H1 (cell line): ENCODE measurements around the gene GABRD. TPM values are rescaled to one million over a fixed set of nuclear protein-coding genes. Genes with fewer than 3 reads are reported as not detected.
A peak's percentile ranks its signal among the peaks of the same experiment; 100 is the strongest.

ENCODE experiments used
- CTCF ChIA-PET: fragments of 300-600 bp; sonication (Branson Sonifier 250); formaldehyde crosslinking; loops from one replicate; lab custom pipeline; 2021; ENCODE audit not compliant: partially characterized antibody; lab: Charles Lee
- POLR2A ChIA-PET: fragments of 300-600 bp; sonication (Branson Sonifier 250); formaldehyde crosslinking; loops from one replicate; lab custom pipeline; 2021; ENCODE audit warnings: inconsistent platforms; ENCODE audit not compliant: partially characterized antibody; lab: Charles Lee
- DNase-seq, 2 experiments: peaks; one replicate each; pipeline versions ENCODE4 v3.0.0 to v3.0.0-alpha.2; 2010 to 2022; ENCODE audit warnings: low spot score in 2 of 2, low read depth in 1 of 2, mixed read lengths in 1 of 2
- FAIRE-seq: peaks from 2 replicates; lab custom pipeline; 2011; peaks lifted over from hg19 to GRCh38; lab: Jason Lieb, UNC
- H2AFZ ChIP-seq: 2 replicates; pipeline ENCODE4 v1.8.1; 2012; ENCODE audit warnings: low read length, inconsistent platforms
- H2AK5ac ChIP-seq: 2 replicates; pipeline ENCODE4 v1.6.1; 2013; ENCODE audit warnings: low read depth, low read length
- H2BK120ac ChIP-seq: replicated peaks from 2 replicates; pipeline ENCODE3; 2013; ENCODE audit warnings: low read depth, low read length, inconsistent platforms
- H2BK12ac ChIP-seq: 2 replicates; pipeline ENCODE4 v1.6.1; 2013; ENCODE audit warnings: low read depth, low read length
- H2BK15ac ChIP-seq: 2 replicates; pipeline ENCODE4 v1.6.1; 2013; ENCODE audit warnings: low read length
- H2BK20ac ChIP-seq: 2 replicates; pipeline ENCODE4 v1.6.1; 2013; ENCODE audit warnings: low read length
- H2BK5ac ChIP-seq: 2 replicates; pipeline ENCODE4 v1.6.1; 2013; ENCODE audit warnings: low read depth, low read length
- H3K14ac ChIP-seq: 2 replicates; pipeline ENCODE4 v1.6.1; 2013; ENCODE audit warnings: inconsistent platforms; ENCODE audit not compliant: insufficient read length
- H3K18ac ChIP-seq: 2 replicates; pipeline ENCODE4 v1.6.1; 2013; ENCODE audit warnings: low read length; ENCODE audit errors: extremely low read depth
- H3K23ac ChIP-seq: 2 replicates; pipeline ENCODE4 v1.6.1; 2013; ENCODE audit warnings: inconsistent platforms; ENCODE audit not compliant: insufficient read length
- H3K23me2 ChIP-seq: 2 replicates; pipeline ENCODE4 v1.6.1; 2013; ENCODE audit warnings: low read depth, low read length
- H3K27ac ChIP-seq: 2 replicates; pipeline ENCODE4 v1.6.1; 2011; ENCODE audit warnings: low read depth, low read length, inconsistent platforms
- H3K27me3 ChIP-seq, 4 experiments: replicated peaks in 1 of 4; 1 replicate in 1 of 4; 2 replicates in 3 of 4; pipeline versions ENCODE4 v1.6.1 to v1.8.1; 2011 to 2013; ENCODE audit warnings: low read length in 3 of 4, mild to moderate bottlenecking in 3 of 4, inconsistent platforms in 2 of 4, mixed read lengths in 2 of 4, moderate library complexity in 1 of 4; ENCODE audit not compliant: control insufficient read depth in 3 of 4, insufficient read depth in 3 of 4; ENCODE audit errors: extremely low read depth in 1 of 4
- H3K36me3 ChIP-seq, 4 experiments: 2 replicates each; pipeline versions ENCODE4 v1.6.1 to v1.8.1; 2011 to 2013; ENCODE audit warnings: mild to moderate bottlenecking in 4 of 4, low read length in 3 of 4, moderate library complexity in 2 of 4, control low read depth in 1 of 4, inconsistent platforms in 1 of 4; ENCODE audit not compliant: insufficient read depth in 4 of 4, control insufficient read depth in 2 of 4
- H3K4ac ChIP-seq: replicated peaks from 2 replicates; pipeline ENCODE3; 2013; ENCODE audit warnings: low read length, low read depth, mixed read lengths, inconsistent platforms; ENCODE audit not compliant: insufficient read length
- H3K4me1 ChIP-seq, 4 experiments: replicated peaks in 1 of 4; 1 replicate in 1 of 4; 2 replicates in 3 of 4; pipeline versions ENCODE4 v1.6.1 to v1.8.1; 2011 to 2013; ENCODE audit warnings: low read length in 3 of 4, inconsistent platforms in 2 of 4, mixed read lengths in 1 of 4; ENCODE audit not compliant: insufficient read depth in 4 of 4, control insufficient read depth in 3 of 4
- H3K4me2 ChIP-seq, 2 experiments: 2 replicates each; pipeline versions ENCODE4 v1.6.1 to v1.8.1; 2011 to 2013; ENCODE audit warnings: low read depth in 2 of 2, low read length in 2 of 2, control low read depth in 1 of 2, inconsistent platforms in 1 of 2, mild to moderate bottlenecking in 1 of 2; ENCODE audit not compliant: insufficient read depth in 1 of 2
- H3K4me3 ChIP-seq, 4 experiments: fragments of 200-600, 300-600 bp in 1 of 4; sonication (generic), shearing (Covaris generic), sonication (Bioruptor Twin) in 1 of 4; 2 replicates each; pipeline versions ENCODE4 v1.5.1 to v1.8.1; 2011 to 2016; ENCODE audit warnings: low read length in 4 of 4, low read depth in 3 of 4, control low read depth in 2 of 4, inconsistent platforms in 2 of 4, mild to moderate bottlenecking in 2 of 4, mixed read lengths in 1 of 4, moderate library complexity in 1 of 4; ENCODE audit not compliant: insufficient read depth in 2 of 4; ENCODE audit errors: extremely low read depth in 1 of 4
- H3K56ac ChIP-seq: replicated peaks from 2 replicates; pipeline ENCODE3; 2013; ENCODE audit warnings: low read depth, mild to moderate bottlenecking, mixed read lengths, low read length, inconsistent platforms; ENCODE audit not compliant: insufficient read length
- H3K79me1 ChIP-seq: 2 replicates; pipeline ENCODE4 v1.6.1; 2013; ENCODE audit warnings: low read depth, low read length, control low read depth
- H3K79me2 ChIP-seq, 2 experiments: 2 replicates each; pipeline versions ENCODE4 v1.6.1 to v1.8.1; 2012 to 2013; ENCODE audit warnings: low read length in 2 of 2, mild to moderate bottlenecking in 2 of 2, inconsistent platforms in 1 of 2; ENCODE audit not compliant: insufficient read depth in 2 of 2, control insufficient read depth in 1 of 2
- H3K9ac ChIP-seq, 4 experiments: replicated peaks in 1 of 4; 1 replicate in 1 of 4; 2 replicates in 3 of 4; pipeline versions ENCODE4 v1.6.1 to v1.8.1; 2011 to 2013; ENCODE audit warnings: low read depth in 3 of 4, low read length in 3 of 4, control low read depth in 2 of 4, mild to moderate bottlenecking in 2 of 4, moderate library complexity in 2 of 4, inconsistent platforms in 1 of 4; ENCODE audit errors: extremely low read depth in 1 of 4
- H3K9me3 ChIP-seq, 2 experiments: 2 replicates each; pipeline versions ENCODE4 v1.6.1 to v1.8.1; 2012 to 2013; ENCODE audit warnings: mild to moderate bottlenecking in 2 of 2, moderate library complexity in 2 of 2, control low read depth in 1 of 2, inconsistent platforms in 1 of 2, low read depth in 1 of 2, low read length in 1 of 2, mixed read lengths in 1 of 2; ENCODE audit not compliant: insufficient read depth in 2 of 2
- H4K20me1 ChIP-seq, 2 experiments: replicated peaks in 1 of 2; 2 replicates each; pipeline versions ENCODE3 to v1.8.1; 2011 to 2013; ENCODE audit warnings: inconsistent platforms in 2 of 2, low read length in 2 of 2, mild to moderate bottlenecking in 1 of 2; ENCODE audit not compliant: insufficient read depth in 2 of 2, control insufficient read depth in 1 of 2
- H4K5ac ChIP-seq: 2 replicates; pipeline ENCODE4 v1.6.1; 2013; ENCODE audit warnings: low read length, low read depth, mixed read lengths, inconsistent platforms; ENCODE audit not compliant: insufficient read length
- H4K8ac ChIP-seq: 2 replicates; pipeline ENCODE4 v1.8.0; 2013; ENCODE audit warnings: mild to moderate bottlenecking, moderate library complexity, low read length, inconsistent platforms; ENCODE audit not compliant: insufficient read depth; ENCODE audit errors: extremely low read depth
- H4K91ac ChIP-seq: replicated peaks from 2 replicates; pipeline ENCODE3; 2013; ENCODE audit warnings: low read length, mixed read lengths, inconsistent platforms; ENCODE audit not compliant: insufficient read length
- CEBPB ChIP-seq: IDR thresholded peaks from 2 replicates; pipeline ENCODE4 v1.6.1; 2012; ENCODE audit warnings: low read depth, low read length
- HDAC6 ChIP-seq: IDR thresholded peaks from one replicate; pipeline ENCODE4 v1.7.1; 2012; ENCODE audit warnings: low read depth, mild to moderate bottlenecking, inconsistent platforms, low read length, moderate library complexity
- KDM1A ChIP-seq: fragments of 200-600, 300-600 bp; sonication (generic); IDR thresholded peaks from 2 replicates; pipeline ENCODE4 v1.7.1; 2016; ENCODE audit warnings: mild to moderate bottlenecking, low read length, borderline replicate concordance
- KDM5A ChIP-seq: fragments of 200-600 bp; IDR thresholded peaks from 2 replicates; pipeline ENCODE4 v1.7.1; 2012; ENCODE audit warnings: mild to moderate bottlenecking, low read length, inconsistent platforms, mixed read lengths
- MAFK ChIP-seq: IDR thresholded peaks from 2 replicates; pipeline ENCODE4 v1.6.1; 2012; ENCODE audit warnings: low read depth, mild to moderate bottlenecking, improper control_type of control experiment, low read length
- RXRA ChIP-seq: IDR thresholded peaks from 2 replicates; pipeline ENCODE4 v1.6.1; 2011; ENCODE audit warnings: low read depth, mild to moderate bottlenecking, low read length, moderate library complexity; ENCODE audit not compliant: insufficient read depth
- SAP30 ChIP-seq: fragments of 300-600 bp; sonication (generic); IDR thresholded peaks from 2 replicates; pipeline ENCODE4 v1.7.1; 2012; ENCODE audit warnings: low read length, moderate library complexity, mild to moderate bottlenecking, inconsistent platforms; ENCODE audit not compliant: insufficient read depth, insufficient replicate concordance
- SIN3A ChIP-seq, 2 experiments: IDR thresholded peaks in 1 of 2; conservative IDR thresholded peaks in 1 of 2; 2 replicates each; pipeline ENCODE4 v1.6.1; 2011 to 2012; ENCODE audit warnings: low read length in 2 of 2, improper control_type of control experiment in 1 of 2, low read depth in 1 of 2, mild to moderate bottlenecking in 1 of 2
- TAF1 ChIP-seq: IDR thresholded peaks from 2 replicates; pipeline ENCODE4 v1.6.1; 2011; ENCODE audit warnings: mild to moderate bottlenecking, low read depth, low read length
- TEAD4 ChIP-seq: IDR thresholded peaks from 2 replicates; pipeline ENCODE4 v1.6.1; 2012; ENCODE audit warnings: low read depth, low read length, inconsistent platforms, mixed read lengths
- WGBS, 2 experiments: shearing (Covaris generic) in 1 of 2; methylation state at CpG; one replicate each; pipeline versions ENCODE4 v1.1.6 to v1.1.7; 2013 to 2015; ENCODE audit warnings: low lambda C conversion rate in 2 of 2, mixed read lengths in 2 of 2, inconsistent platforms in 1 of 2, low coverage in 1 of 2, missing lambda C conversion rate in 1 of 2; ENCODE audit not compliant: insufficient replicate concordance in 2 of 2, insufficient coverage in 1 of 2, insufficient read length in 1 of 2; ENCODE audit errors: extremely low coverage in 1 of 2, missing lambda C conversion rate in 1 of 2; 5-methylcytosine and 5-hydroxymethylcytosine counted together
- polyA plus RNA-seq, 7 experiments: library from polyadenylated mRNA; depleted of rRNA in 3 of 7; stranded (reverse) in 5 of 7; unstranded in 2 of 7; fragments of >200 nt in 5 of 7; fragments of 200-250 nt in 2 of 7; gene quantifications; 1 replicate in 5 of 7; 2 replicates in 1 of 7; 4 replicates in 1 of 7; pipeline versions ENCODE4 v1.2.1 to v1.2.3, GENCODE V29; 2011 to 2013; ENCODE audit warnings: missing spikeins in 2 of 7, mixed read lengths in 2 of 7
- total RNA-seq: library from RNA; stranded (reverse); fragmentation: NEBNext Ultra II Directional; extraction: Animal tissue kit (Norgen Biotek cat#: 25700); gene quantifications from 2 replicates; pipeline ENCODE4 v1.2.1, GENCODE V29; 2021
- TF ChIP-seq, protein P1 (sequence below): IDR thresholded peaks from 2 replicates; pipeline ENCODE4 v1.6.1; 2012; ENCODE audit warnings: inconsistent platforms

GABRD gene
- total and polyA plus RNA-seq, 2 of the 8 experiments (the other 6 are each of a cell fraction or from before 2014, with no cell fraction given), result 1.8 to 3.0 TPM

DNA sequence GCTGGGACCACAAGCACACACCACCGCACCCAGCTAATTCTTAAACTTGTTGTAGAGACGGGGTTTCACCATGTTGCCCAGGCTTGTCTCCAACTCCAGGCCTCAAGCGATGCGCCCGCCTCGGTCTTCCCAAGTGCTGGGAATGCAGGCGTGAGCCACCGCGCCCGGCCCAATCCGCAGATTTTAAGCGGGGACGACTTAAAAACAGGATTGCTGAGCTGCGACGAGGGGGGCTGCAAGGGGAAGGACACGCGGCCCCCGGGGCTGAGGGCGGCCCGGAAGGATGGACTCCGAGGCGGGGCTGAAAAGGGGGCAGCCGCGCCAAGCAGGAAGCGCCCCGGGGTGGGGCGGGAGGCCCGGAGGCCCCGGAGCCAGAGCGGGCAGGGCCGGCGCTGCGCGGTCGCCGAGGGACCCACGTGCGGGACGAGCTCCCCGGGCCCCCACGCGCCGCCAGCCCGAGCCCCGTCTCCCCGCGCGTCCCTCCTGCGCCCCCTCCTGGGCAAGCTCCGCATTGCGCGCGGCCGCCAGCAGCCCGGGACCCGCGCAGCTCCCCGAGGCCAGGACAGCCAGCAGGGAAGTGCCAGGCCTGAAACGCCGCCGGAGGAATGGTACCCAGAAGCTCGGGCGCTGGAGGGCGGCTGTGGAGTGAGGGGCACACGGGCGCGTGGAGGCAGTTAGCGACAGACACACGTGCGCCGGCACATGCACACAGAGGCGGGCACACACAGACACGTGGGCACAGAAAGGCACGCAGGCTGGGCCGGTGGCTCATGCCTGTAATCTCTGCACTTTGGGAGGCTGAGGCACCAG is 25.6 kb downstream of the GABRD start:
- peaks cover 0 to 3% of the 10 kb centered on the region in 2 experiments for H4K20me1 ChIP-seq
- H3K56ac ChIP-seq, result no peak overlapping the region
- no peaks in the 10 kb centered on the region for H3K9me3 ChIP-seq
- POLR2A ChIA-PET, result interaction anchor here (0.9 to 1.4 kb wide), 5 partner anchors 27 to 155 kb away, joined by 3 to 4 read pairs (median 4); no protein-coding TSS in a partner anchor
- H3K4me1 ChIP-seq, result peaks cover 0 to 26% (median 19%) of the 10 kb centered on the region in 4 experiments; a peak in 6 of 7 replicates
- CTCF ChIA-PET, result interaction anchor here (0.7 to 8.8 kb wide), 53 partner anchors 8 to 366 kb away, joined by 3 to 249 read pairs (median 5); partner anchors contain the start of genes CFAP74 and GABRD
- H2BK15ac ChIP-seq, result peak overlapping the region; percentile 92; the same call in 1 of the 2 replicates
- no peak overlapping the region for H2AK5ac ChIP-seq
- peak overlapping the region in 1 of 2 experiments; percentile 57; a peak in 2 of 4 replicates for H3K4me2 ChIP-seq
- no peaks in the 10 kb centered on the region for H3K79me2 ChIP-seq
- H3K79me1 ChIP-seq, result no peaks in the 10 kb centered on the region
- H3K4me3 ChIP-seq, result peak overlapping the region in 2 of 4 experiments; percentile 2 to 52; a peak in 3 of 8 replicates
- no peak for FAIRE-seq
- H3K23ac ChIP-seq, result no peak overlapping the region
- peak overlapping the region; percentile 72 for H4K8ac ChIP-seq
- no peaks in the 10 kb centered on the region for H3K36me3 ChIP-seq
- H2AFZ ChIP-seq, result no peak overlapping the region; the same call in 1 of the 2 replicates
- H3K14ac ChIP-seq, result no peak overlapping the region
- no peak overlapping the region; the same call in 1 of the 2 replicates for H3K18ac ChIP-seq
- peaks cover 2% of the 10 kb centered on the region for H3K23me2 ChIP-seq
- no peak overlapping the region for H3K9ac ChIP-seq
- H4K91ac ChIP-seq, result peak overlapping the region; percentile 65
- H3K27me3 ChIP-seq, result peaks cover 0 to 7% (median 0%) of the 10 kb centered on the region in 4 experiments; a peak in 3 of 7 replicates
- H2BK5ac ChIP-seq, result no peak overlapping the region
- peak in 1 of 2 experiments; percentile 92 for DNase-seq
- H2BK12ac ChIP-seq, result peak overlapping the region; percentile 85; the same call in 1 of the 2 replicates
- no peak overlapping the region for H3K4ac ChIP-seq
- no peak overlapping the region for H4K5ac ChIP-seq
- 30% methylated on average over 47 of the region's 75 CpGs; no CpG with 5 or more reads in 1 of the 2 experiments for WGBS, 2 experiments
- no peak overlapping the region for H2BK120ac ChIP-seq
- H3K27ac ChIP-seq, result no peak overlapping the region
- peak overlapping the region; percentile 98; the same call in 1 of the 2 replicates for H2BK20ac ChIP-seq
- TF ChIP-seq, protein P1, sequence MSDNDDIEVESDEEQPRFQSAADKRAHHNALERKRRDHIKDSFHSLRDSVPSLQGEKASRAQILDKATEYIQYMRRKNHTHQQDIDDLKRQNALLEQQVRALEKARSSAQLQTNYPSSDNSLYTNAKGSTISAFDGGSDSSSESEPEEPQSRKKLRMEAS, result peak; percentile 40; the same call in 1 of the 2 replicates
- TF ChIP-seq TEAD4, result no peak
- TF ChIP-seq CEBPB, result no peak
- TF ChIP-seq TAF1, result no peak
- TF ChIP-seq MAFK, result no peak
- no peak for TF ChIP-seq KDM1A
- TF ChIP-seq RXRA, result no peak
- TF ChIP-seq HDAC6, result no peak
- TF ChIP-seq SIN3A (conservative IDR thresholded peaks at IDR 0.05 in 1 of 2, IDR thresholded peaks at IDR 0.05 in 1 of 2; ENCODE audit: low read depth in 1 of 2, low read length in 2 of 2), result no peak
- TF ChIP-seq KDM5A, result no peak
- no peak for TF ChIP-seq SAP30
